Measurements from ENCODE around the gene SLA2.
"Not testable (repeated sequence)": the region's sequence is repeated elsewhere in the genome, so short reads cannot be mapped to it uniquely, and the experiment has no call there.

SLA2 gene, protein sequence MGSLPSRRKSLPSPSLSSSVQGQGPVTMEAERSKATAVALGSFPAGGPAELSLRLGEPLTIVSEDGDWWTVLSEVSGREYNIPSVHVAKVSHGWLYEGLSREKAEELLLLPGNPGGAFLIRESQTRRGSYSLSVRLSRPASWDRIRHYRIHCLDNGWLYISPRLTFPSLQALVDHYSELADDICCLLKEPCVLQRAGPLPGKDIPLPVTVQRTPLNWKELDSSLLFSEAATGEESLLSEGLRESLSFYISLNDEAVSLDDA

DNA sequence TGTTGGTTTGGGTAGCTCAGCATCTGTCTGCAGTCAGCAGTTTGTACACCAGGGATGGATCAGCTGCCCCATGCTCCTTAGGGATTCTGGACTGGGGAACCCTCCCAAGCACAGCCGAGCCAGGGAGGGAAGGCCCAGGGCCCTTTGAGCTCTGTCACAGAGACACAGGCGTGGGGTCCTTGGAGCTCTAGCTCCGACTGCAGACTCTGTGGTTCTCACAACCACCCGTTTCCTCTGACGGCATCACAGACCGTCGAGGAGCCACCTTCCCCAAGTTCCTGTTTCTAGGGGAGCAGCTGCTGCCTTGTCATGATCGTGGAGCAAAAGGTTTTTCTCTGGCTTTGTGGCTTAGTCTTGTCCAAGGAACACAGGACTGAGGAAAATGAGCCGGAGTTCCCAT is at the start of gene SLA2:
Gene SLA2, minus strand, starts transcription at position 199 of the 400 bp plus-strand sequence. CDS start 4,861 bp downstream, outside the sequence.
- peak; percentile 60 for DNase-seq

DNA sequence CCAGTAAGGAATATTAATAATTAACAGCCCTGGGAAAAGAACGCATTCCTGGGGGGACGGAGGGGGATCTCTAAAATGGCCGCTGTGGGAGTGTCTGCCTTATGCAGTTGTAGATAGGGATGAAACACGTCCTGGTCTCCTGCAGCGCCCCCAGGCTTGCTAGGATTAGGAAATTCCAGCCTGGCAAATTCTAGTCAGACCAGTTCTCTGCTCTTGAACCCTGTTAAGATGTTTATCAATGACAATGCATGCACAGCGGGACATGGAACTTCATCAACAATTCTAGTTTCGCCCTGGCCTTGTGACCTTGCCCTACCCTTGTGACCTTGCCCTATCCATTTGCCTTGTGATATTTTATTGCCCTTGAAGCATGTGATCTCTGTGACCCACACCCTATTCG is 49.5 kb upstream of the SLA2 start:
- not testable (repeated sequence) for DNase-seq

DNA sequence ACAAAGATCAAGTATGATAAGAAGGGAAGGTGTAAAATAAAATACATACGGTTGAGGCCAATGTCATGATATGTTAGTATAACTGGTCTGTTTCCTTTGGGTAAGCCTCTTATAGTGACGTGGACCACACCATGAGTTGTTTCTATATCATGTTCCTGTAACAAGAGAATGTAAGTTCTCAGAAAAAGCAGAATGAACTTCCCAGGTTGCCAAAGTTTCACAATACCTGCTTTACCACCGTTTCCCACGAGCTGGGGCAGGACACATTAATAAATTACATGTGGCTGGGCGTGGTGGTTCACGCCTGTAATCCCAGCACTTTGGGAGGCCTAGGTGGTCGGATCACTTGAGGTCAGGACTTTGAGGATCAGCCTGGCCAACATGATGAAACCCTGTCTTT is 42.6 kb upstream of the SLA2 start:
- no peak for DNase-seq

DNA sequence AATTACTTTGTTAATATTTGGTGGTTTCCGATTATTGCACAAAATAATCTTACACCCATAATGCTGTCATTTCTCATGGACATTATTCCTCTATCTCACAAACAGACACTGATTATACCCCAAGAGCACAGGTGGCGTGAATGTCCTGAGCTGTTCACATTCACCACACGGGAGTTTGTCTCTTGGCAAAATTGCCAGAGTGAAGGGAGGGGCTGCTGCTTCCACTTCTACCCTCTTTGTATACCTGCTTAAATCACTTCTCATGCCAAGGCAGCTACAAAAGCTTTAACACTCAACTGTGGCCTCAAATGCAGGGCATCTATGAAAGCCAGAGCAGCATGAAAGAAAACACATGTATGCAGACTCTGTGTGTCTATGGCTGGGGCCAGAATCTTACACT is 41.9 kb upstream of the SLA2 start:
- no peak for DNase-seq

DNA sequence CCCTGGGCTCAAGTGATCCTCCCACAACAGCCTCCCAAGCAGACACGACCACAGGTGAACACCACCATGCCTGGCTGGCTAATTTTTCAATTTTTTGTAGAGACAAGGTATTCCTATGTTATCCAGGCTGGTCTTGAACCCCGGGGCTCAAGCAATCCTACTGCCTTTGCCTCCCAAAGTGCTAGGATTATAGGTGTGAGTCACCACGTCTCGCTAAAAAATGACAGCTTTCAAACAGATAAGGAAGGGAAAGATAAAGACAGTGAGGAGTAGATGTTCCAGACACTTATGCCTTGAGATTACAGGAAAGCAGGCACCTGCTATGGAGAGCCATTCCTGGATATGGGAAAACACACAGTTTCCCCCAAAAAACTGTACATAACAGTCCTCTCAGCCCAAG is 40.9 kb upstream of the SLA2 start:
- no peak for DNase-seq

DNA sequence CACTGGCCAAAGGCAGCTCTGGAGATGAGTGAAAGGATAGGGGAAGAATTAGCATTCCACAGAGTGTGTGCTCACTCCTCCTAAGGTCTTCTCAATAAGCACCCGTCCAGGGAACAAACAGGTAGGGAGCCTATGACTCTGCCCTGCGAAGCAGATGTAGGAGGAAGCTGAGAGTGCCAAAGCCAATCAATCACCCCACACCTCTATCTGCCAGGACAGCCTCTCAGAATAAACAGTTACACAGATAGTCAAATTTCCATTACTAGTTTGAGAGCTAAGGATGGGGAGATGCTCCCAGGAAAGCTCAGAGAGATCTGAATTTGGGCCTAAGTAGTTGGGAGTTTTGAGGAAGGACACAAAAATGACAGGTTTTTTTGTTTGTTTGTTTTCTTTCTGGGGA is 40.5 kb upstream of the SLA2 start:
- no peak for DNase-seq

DNA sequence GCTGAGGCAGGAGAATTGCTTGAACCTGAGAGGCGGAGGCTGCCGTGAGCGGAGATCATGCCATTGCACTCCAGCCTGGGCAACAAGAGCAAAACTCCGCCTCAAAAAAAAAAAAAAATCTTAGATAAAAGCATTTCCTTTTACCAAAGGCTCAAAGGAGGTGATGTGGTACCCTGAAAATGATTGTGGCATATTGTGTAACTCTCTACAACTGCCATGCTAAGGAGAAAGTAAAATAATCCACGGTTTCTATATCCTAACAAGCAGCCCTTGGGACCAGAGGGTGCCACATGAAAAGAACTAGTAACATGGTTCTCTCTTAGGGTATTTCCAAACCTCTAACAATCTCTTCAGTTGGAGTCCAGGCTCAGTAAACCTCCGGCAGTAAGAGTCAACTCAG is 38.8 kb upstream of the SLA2 start:
- DNase-seq: no peak

DNA sequence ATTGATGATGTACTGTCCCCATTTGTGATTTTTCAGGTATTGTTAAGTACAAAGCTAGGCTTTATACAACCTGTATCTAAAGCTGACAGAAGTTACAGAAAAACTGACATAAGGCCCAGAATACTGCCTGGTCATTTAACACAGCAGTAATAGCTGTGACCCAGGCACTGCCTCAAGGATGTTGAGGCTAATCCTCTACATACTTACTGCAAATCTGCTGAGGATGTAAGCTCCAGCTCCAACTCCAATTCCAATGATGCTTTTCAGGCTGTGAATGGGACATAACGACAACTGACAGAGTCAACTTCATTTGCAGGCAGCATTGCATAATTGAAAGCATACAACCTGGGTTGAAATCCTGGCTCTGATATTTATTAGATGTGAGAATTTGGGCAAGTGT is 36.3 kb upstream of the SLA2 start:
- DNase-seq: no peak

DNA sequence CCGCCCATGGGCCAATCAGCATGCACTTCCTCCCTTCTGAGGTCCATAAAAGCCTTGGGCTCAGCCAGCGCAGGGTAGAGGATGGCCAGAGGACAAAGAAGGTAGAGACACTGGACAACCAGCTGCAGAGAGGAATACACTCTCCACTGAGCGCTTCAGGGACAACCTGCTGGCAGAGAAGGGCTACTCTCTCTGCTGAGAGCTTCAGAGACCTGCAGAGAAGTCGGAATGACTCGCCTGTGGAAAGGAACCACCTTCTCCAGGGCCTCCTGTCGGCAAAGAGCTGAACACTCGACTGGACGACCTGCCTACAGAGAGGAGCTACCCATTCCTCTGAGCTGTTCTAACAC is 31.4 kb upstream of the SLA2 start:
- no peak for DNase-seq

DNA sequence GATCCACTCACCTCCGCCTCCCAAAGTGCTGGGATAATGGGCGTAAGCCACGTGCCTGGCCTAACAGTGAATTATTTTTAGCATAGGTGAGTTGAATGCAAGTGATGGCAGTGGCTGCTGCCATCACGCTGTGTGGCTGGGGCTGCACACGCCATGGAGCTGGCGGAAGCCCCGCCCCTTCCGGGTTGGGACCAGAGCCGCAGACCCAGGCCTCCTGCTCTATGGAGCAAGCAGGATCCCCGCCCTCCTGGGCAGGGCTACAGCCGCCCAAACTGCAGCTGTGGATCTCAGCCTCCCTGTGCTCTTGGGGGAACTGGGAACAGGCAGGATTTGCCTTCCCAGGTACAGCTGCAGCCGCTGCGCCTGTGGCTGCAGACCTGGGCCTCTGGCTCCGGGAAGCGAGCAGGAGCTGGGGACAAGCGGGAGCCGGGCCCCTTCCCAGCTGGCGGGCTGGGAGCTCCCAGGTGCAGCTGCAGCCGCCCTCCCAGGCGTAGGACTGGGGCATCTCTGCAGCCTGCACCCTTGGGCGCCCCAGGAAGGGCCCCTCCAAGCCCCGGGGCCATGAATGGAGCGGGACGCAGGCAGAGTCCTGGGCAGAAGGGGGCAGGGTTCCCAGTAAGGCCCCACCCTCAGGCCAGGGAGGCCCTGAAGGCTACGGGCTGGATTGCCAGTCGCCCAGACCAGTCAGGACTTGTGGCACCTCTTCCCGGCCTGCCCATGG is 30.9 kb upstream of the SLA2 start:
- DNase-seq: no peak

DNA sequence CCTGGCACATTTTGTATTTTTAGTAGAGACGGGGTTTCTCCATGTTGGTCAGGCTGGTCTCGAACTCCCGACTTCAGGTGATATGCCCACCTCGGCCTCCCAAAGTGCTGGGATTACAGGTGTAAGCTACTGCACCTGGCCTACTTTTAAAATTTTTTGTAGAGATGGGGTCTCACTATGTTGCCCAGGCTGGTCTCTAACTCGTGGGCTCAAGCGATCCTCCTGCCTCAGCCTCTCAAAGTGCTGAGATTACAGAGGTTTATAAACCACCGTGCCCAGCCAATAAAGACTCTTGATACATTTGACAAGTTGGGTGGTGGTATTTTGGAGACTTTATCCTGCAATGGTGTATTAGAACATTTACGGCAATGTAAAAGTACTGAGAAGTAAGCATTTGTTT is 29.5 kb upstream of the SLA2 start:
- DNase-seq: not testable (repeated sequence)

DNA sequence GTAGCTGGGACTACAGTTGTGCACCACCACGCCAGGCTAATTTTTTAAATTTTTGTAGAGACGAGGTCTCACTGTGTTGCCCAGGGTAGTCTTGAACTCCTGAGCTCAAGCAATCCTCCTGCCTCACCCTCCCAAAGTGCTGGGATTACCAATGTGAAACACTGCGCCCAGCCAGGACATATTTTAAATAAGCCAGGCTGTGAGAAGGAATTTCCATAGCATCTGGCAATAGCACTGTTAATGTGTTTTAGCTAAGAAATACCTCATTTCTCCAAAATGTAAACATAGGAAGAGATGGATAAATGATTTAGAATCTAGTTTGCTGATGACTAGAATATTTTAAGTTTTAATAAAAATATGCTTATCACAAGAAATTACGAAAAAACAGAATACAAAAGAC is 27.0 kb upstream of the SLA2 start:
- no peak for DNase-seq

DNA sequence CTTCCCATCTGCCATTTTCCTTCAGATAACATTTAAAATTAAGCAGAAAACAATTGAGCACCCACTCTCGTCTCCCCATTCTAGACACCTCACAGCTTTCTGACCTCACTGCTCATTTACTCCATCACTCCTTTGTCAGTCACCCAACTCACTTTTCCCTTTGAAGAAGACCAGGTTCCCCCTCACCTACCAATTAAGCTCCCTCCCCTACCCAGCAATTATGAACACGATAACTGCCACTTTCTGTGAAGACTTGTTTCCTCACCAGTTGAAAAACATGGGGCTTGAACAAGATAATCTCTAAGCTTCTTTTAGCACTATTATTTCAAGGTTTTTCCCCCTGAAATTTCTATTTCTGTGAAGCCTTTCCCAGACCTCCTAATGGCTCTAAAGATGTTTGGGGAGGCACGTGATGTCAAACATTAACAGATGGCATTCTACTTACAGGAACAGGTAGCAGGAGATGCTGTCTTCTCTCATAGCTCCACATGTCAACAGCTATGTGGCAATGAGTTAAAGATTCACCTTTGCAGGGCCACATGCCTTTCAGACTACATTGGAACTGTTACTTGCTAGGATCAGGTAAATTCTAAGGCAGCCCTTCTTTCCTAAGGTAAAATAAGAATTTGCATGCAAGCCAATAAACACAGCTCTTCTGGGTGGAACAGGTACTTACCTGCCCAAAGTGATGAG is 24.8 kb upstream of the SLA2 start:
- DNase-seq: no peak

DNA sequence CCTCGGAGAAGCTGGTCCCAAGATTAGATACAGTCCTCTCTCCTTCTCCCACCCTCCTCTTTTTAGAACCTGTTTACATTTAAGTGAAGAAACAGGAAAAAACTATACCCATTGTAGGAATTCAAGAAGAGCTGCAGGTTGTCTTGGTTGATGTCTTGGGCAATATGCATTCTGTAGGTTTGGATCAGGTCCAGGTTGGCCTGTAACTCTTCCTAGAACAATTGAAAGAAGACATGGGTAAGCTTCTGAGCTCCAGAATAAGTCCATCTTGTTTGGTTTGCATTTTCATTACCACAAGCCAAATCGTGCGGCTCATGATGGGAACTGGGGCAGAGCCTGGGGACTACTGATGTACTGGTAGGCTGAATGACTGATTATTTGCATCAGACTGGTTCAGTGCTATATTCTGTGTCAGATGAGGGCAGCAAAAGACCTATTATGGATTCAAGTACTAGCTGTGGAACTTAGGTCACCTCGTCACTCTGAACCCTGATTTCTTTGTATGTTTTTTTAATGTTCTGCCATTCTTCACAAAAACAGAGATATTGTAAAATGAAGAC is 20.3 kb upstream of the SLA2 start:
- no peak for DNase-seq

DNA sequence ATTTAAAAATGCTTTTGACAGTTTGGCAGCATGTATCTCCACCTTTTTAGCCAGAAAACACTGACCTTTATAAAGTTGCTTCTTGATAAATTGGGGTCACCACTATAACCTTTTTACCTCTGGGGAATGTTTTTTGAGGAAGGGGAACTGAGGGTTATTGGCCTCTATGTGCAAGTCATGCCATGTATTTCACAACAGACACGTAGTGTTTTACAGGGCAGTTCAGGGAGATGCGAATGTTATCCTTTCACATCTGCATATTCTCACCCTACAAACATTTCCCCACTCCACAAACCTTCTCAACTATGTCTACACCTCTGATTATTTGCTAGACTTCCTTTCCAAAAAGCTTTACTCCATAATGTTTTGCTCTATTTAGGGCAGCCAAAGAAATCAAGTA is 17.0 kb upstream of the SLA2 start:
- no peak for DNase-seq

DNA sequence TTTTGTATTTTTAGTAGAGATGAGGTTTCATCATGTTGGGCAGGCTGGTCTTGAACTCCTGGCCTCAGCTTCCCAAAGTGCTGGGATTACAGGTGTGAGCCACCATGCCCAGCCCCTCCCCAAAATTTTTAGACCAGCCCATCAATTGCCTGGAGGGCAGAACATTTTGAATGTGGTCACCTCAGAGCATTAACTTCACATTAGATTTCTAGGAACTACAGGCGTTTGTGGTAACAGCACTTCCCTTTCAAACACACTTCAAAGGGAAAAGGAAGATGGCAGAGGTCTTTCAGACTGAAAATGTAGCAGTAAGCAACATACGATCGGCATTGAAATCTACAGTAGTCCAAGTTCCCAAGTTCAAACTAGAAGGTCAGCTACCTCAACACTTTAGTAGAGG is 12.3 kb upstream of the SLA2 start:
- no peak for DNase-seq

DNA sequence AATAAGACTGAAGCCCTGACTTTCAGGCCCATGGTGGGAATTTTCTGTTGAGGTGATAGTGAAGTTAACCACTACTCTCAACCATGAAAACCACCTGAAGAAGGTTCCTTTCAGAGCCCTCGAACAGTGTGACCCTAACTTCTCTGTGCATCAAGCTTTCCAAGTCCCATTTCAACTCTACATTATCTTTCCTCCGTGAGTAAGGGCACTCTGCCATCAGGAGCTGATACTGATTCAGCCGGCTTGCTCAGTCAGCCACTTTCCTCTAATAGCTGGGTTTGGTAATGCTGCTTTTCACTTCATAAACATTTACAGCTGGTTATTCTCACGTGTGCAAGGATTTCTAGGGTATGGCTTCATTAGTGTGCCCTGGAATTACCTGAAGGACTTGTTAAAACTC is 10.7 kb upstream of the SLA2 start:
- no peak for DNase-seq

DNA sequence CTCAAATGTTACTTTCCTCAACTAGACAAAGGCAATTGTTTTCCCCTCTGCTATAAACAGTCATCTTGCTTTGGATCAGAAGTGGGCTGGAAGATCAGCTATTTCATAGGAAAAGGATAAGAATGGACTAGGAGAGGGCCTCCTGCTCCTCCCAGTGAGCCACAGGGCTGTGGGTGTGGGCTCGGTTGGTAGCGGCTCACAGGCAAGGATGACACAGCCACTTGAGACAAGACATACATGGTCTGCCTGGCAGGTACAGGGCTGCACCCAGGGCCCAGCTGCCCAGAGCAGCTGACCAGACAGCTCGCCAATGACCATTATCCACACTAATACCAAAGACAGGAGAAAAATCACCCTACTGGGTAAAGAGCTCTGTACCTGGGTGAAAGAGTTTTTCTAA is 9.0 kb upstream of the SLA2 start:
- no peak for DNase-seq

DNA sequence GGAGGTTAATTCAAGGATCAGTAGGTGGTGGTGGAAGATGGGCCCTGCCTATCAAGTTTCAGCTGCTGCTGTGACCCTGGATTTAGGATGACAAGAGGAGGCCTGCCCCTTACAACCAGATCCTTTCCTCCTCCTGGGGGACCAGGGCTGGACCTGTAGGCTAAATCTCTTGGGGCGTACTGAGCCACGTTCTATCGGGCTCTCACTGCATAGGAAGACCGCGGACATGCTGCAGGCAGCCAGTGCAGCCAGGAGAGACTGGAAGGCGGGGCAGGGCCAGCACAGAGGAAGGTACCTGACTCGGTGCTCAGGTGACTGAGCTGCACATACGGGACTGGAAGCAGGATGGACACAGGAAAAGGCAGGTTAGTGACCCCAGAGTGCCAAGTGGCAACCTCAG is 8.5 kb upstream of the SLA2 start:
- no peak for DNase-seq

DNA sequence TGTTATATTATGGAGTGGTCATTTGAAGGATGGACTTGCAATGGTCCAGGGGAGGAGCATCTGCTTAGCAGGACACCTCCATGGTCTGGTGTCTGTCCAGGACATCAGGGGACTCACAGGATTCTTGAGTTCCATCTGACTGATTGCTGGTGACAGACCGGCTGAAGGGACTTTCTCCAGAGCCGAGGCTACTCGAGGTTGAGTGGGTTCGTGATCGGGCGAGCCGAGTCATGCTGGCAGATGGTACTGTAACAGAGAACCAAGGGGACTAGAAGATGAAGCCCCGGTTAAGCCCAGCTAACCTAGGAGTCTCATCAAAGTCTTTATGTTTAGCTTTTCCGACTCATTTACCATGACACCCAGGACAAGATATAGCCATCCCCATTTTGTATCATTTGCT is 7.5 kb upstream of the SLA2 start:
- no peak for DNase-seq

DNA sequence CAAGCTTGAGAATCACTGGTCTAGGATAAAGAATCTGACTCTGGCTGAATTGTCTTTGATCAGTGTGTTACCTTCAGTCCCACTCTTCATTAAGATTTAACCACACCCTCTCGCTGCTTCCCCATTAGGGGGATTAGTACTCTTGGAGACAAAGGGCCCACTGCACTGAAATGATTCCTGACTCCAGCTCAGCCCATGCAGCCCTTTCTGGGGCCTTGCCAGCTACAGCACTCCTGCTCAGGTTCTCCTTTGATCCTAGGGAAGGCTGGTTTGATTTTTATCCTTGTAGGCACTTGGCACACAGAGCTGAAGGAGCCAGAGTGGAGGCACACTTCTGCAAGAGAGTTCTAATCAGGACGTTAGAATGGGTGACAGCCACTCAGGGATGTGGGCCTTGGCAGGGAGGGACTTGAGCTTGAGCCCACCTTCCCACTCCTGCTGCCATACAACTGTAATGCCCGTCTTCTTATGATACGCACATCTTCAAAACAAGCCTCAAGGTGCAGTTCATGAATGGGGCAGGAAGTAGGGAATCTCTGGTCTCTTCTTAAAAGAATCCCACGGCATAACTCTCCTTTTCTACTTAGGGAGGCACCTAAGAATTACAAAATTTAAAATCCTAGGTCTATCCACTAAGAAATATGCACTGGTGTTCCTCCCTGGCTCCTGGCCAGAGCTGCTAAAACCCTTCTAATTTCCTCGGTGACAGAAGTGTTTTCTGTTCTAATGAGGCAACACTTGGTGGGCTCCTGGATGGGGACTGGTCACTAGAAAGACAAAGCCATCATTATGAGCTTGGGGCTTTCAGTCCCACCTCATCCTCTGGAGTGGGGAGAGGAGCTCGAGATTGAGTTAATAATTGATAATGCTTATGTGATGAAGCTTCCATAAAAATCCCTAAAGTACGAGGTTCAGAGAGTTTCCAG is 1.5 kb upstream of the SLA2 start:
- no peak for DNase-seq

DNA sequence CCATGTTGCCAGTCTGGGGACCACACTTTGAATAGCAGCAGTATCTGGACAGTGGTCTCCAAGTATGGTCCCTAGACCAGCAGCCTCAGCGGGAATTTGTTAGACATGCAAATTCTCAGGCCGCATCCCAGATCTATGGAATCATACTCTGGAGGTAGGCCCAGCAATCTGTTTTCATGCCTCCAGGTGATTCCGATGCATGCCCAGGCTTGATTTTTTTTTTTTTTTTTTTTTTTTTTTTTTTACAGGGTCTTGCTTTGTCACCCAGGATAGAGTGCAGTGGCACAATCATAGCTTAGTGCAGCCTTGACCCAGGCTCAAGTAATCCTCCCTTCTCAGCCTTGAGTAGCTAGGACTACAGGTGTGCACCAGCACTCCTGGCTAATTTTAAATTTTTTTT is 682 bp upstream of the SLA2 start:
- no peak for DNase-seq

DNA sequence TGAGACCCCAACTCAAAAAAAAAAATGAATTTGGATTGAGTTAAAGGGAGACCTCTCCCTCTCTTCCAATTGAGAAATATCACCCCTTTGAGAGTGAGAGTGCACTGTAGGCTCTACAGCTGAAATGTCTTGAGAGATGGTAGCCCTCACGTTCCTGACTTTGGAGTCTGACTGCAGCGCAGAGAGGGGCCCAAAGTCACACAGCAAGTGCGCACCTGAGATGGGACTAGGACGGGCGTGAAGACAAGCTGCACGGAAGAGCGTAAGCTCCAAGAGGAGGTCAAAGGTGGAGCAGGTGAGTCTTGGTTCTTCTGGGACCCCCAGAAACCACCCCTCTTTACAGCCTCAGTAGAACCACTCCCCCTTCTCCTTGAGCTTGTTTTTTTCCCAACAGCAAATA is 643 bp downstream of the SLA2 start:
- DNase-seq: peak; percentile 13
